ENCODE data around the gene RASAL2. TPM values are rescaled to one million over a fixed set of nuclear protein-coding genes. Genes with fewer than 3 reads are reported as not detected.
"Not testable (repeated sequence)": the region's sequence is repeated elsewhere in the genome, so short reads cannot be mapped to it uniquely, and the experiment has no call there.

The RASAL2 gene
- total RNA-seq, 1 donor from 2014 or later = 26.8 TPM

GRCh38 chr1:178500936-178501554 is 407.1 kb downstream of the RASAL2 start:
- ATAC-seq (ENCODE audit: poor library complexity) = no peak

GRCh38 chr1:178501705-178502329 is 407.9 kb downstream of the RASAL2 start:
- DNase-seq (peak; percentile 80), ATAC-seq (ENCODE audit: poor library complexity) (peak; percentile 88)
- intact Hi-C loops (cut with DNase I) = loop anchor here (2.0 kb wide), 1 partner anchor 191 kb away; no protein-coding TSS in a partner anchor

More at GRCh38 chr1:178500936-178501554, 407.1 kb downstream of the RASAL2 start:
- no peak for DNase-seq
- intact Hi-C loops (cut with DNase I) = loop anchor here (2.0 kb wide), 1 partner anchor 190 kb away; no protein-coding TSS in a partner anchor

- no peak for ATAC-seq (ENCODE audit: poor library complexity)
- intact Hi-C loops (cut with DNase I) = no loop called here
- DNase-seq = no peak
Measured at GRCh38 chr1:178502330-178502714, 408.4 kb downstream of the RASAL2 start.

- ATAC-seq (ENCODE audit: poor library complexity) (no peak), DNase-seq (no peak)
- intact Hi-C loops (cut with DNase I) = no loop called here
Measured at GRCh38 chr1:178502856-178503255, 409.0 kb downstream of the RASAL2 start.

- DNase-seq; intact Hi-C loops (cut with DNase I); ATAC-seq (ENCODE audit: poor library complexity): not testable (repeated sequence)
Measured at GRCh38 chr1:178503316-178503715, 409.4 kb downstream of the RASAL2 start.

- no peak for ATAC-seq (ENCODE audit: poor library complexity)
- no peak for DNase-seq
- intact Hi-C loops (cut with DNase I) = no loop called here
Measured at GRCh38 chr1:178503849-178504248, 409.9 kb downstream of the RASAL2 start.

GRCh38 chr1:178504286-178504685 is 410.4 kb downstream of the RASAL2 start:
- intact Hi-C loops (cut with DNase I) = no loop called here
- DNase-seq = no peak
- ATAC-seq (ENCODE audit: poor library complexity) = no peak

GRCh38 chr1:178506177-178506576 is 412.3 kb downstream of the RASAL2 start:
- no peak for DNase-seq

GRCh38 chr1:178506669-178507068 is 412.8 kb downstream of the RASAL2 start:
- ATAC-seq (ENCODE audit: poor library complexity) (no peak), DNase-seq (no peak)
- intact Hi-C loops (cut with DNase I) = no loop called here

More at GRCh38 chr1:178506177-178506576, 412.3 kb downstream of the RASAL2 start:
- intact Hi-C loops (cut with DNase I) = no loop called here
- peak; percentile 43 for ATAC-seq (ENCODE audit: poor library complexity)

GRCh38 chr1:178509414-178510007 is 415.6 kb downstream of the RASAL2 start:
- DNase-seq (no peak), ATAC-seq (ENCODE audit: poor library complexity) (peak; percentile 76)
- intact Hi-C loops (cut with DNase I) = no loop called here

GRCh38 chr1:178510155-178510554 is 416.3 kb downstream of the RASAL2 start:
- no peak for DNase-seq
- ATAC-seq (ENCODE audit: poor library complexity) = no peak
- intact Hi-C loops (cut with DNase I) = no loop called here

GRCh38 chr1:178512566-178513277 is 418.8 kb downstream of the RASAL2 start, which contains the start of gene TEX35:
TEX35 (plus strand) TSS chr1:178513109; CDS start chr1:178513189, 80 bp downstream.
- intact Hi-C loops (cut with DNase I) = no loop called here
- ATAC-seq (ENCODE audit: poor library complexity) (no peak), DNase-seq (no peak)

- peak; percentile 85 for ATAC-seq (ENCODE audit: poor library complexity)
- intact Hi-C loops (cut with DNase I) = no loop called here
- DNase-seq = peak; percentile 80
Measured at GRCh38 chr1:178513278-178513983, 419.5 kb downstream of the RASAL2 start.

GRCh38 chr1:178516110-178516509 is 422.2 kb downstream of the RASAL2 start:
- DNase-seq = no peak
- intact Hi-C loops (cut with DNase I) = no loop called here
- no peak for ATAC-seq (ENCODE audit: poor library complexity)

GRCh38 chr1:178518894-178519293 is 425.0 kb downstream of the RASAL2 start:
- intact Hi-C loops (cut with DNase I) = no loop called here
- ATAC-seq (ENCODE audit: poor library complexity) (no peak), DNase-seq (no peak)

- no peak for DNase-seq
- no peak for ATAC-seq (ENCODE audit: poor library complexity)
- intact Hi-C loops (cut with DNase I) = no loop called here
Measured at GRCh38 chr1:178520803-178521202, 426.9 kb downstream of the RASAL2 start.

- DNase-seq (no peak), ATAC-seq (ENCODE audit: poor library complexity) (no peak)
- intact Hi-C loops (cut with DNase I) = no loop called here
Measured at GRCh38 chr1:178521241-178521640, 427.3 kb downstream of the RASAL2 start.

GRCh38 chr1:178527117-178527516 is 433.2 kb downstream of the RASAL2 start:
- no peak for DNase-seq
- intact Hi-C loops (cut with DNase I) = no loop called here
- no peak for ATAC-seq (ENCODE audit: poor library complexity)
